Lower lobe of right lung (tissue), 2 donors: ENCODE results near the gene TOP3A. TPM values are rescaled to one million over a fixed set of nuclear protein-coding genes. Genes with fewer than 3 reads are reported as not detected.

Experiments
- ATAC-seq, 2 donors: fragments of 200-7000 bp; cut with Tn5 transposase; one replicate each; pipeline ENCODE4 v1.9.1; 2020 to 2022; ENCODE audit warnings: mild to moderate bottlenecking in 2 of 2, moderate library complexity in 2 of 2
- DNase-seq: peaks from one replicate; pipeline ENCODE4 v3.0.0-alpha.2; 2020
- H3K27ac ChIP-seq: fragments of 200-600 bp; one replicate; pipeline ENCODE4 v1.8.0; 2022
- H3K27me3 ChIP-seq: fragments of 200-600 bp; one replicate; pipeline ENCODE4 v1.8.0; 2022; ENCODE audit warnings: low read depth
- H3K36me3 ChIP-seq: fragments of 200-600 bp; one replicate; pipeline ENCODE4 v1.8.0; 2022; ENCODE audit warnings: mild to moderate bottlenecking
- H3K4me1 ChIP-seq: fragments of 200-600 bp; one replicate; pipeline ENCODE4 v1.8.0; 2022
- H3K4me3 ChIP-seq: fragments of 200-600 bp; one replicate; pipeline ENCODE4 v1.8.0; 2022; ENCODE audit warnings: mild to moderate bottlenecking
- H3K9me3 ChIP-seq: fragments of 200-600 bp; one replicate; pipeline ENCODE4 v1.8.0; 2022
- CTCF ChIP-seq: fragments of 200-600 bp; IDR thresholded peaks from one replicate; pipeline ENCODE4 v1.8.0; 2022; ENCODE audit warnings: antibody characterized with exemption, mild to moderate bottlenecking
- intact Hi-C: fragments of 100-400 bp; cut with DNase I; formaldehyde crosslinking; loops from one replicate; pipeline ENCODE4 v1.11.0; 2022
- total RNA-seq: library from RNA; stranded (reverse); fragmentation: NEBNext Ultra II Directional; extraction: Animal tissue kit (Norgen Biotek cat#: 25700); gene quantifications from one replicate; pipeline ENCODE4 v1.2.1, GENCODE V29; 2021
- donor health status: DM: no; HTN: yes; CAD: no; lungs with severe emphysema.

Gene TOP3A
- total RNA-seq, 1 donor from 2014 or later = 31.2 TPM

- peak overlapping the region; percentile 91 for H3K27ac ChIP-seq
- no peak for ATAC-seq
These were observed 47.3 kb upstream of the TOP3A start for GRCh38 chr17:18361837-18362697.

GRCh38 chr17:18360518-18360917, 45.7 kb upstream of the TOP3A start:
- intact Hi-C loops = no loop called here
- H3K4me1 ChIP-seq = peaks cover 36% of the 10 kb centered on the region
- H3K36me3 ChIP-seq = peaks cover 16% of the 10 kb centered on the region
- no peak for DNase-seq
- no peaks in the 10 kb centered on the region for H3K9me3 ChIP-seq
- ATAC-seq = no peak
- H3K4me3 ChIP-seq = no peak overlapping the region
- H3K27ac ChIP-seq = no peak overlapping the region
- no peaks in the 10 kb centered on the region for H3K27me3 ChIP-seq
- no peak for TF ChIP-seq CTCF

More at GRCh38 chr17:18361837-18362697, 47.3 kb upstream of the TOP3A start:
- no peaks in the 10 kb centered on the region for H3K27me3 ChIP-seq
- intact Hi-C loops = no loop called here
- peaks cover 25% of the 10 kb centered on the region for H3K4me1 ChIP-seq
- DNase-seq = no peak
- H3K36me3 ChIP-seq = peaks cover 13% of the 10 kb centered on the region
- no peak for TF ChIP-seq CTCF
- H3K9me3 ChIP-seq = no peaks in the 10 kb centered on the region
- H3K4me3 ChIP-seq = peak overlapping the region; percentile 95

GRCh38 chr17:18356624-18357023, 41.8 kb upstream of the TOP3A start:
- peaks cover 46% of the 10 kb centered on the region for H3K36me3 ChIP-seq
- no peak for TF ChIP-seq CTCF
- H3K4me1 ChIP-seq = peaks cover 17% of the 10 kb centered on the region
- H3K4me3 ChIP-seq = no peak overlapping the region
- H3K27ac ChIP-seq = peak overlapping the region; percentile 51
- peak; percentile 89 to 91 for ATAC-seq
- no peak for DNase-seq
- H3K9me3 ChIP-seq = no peaks in the 10 kb centered on the region
- intact Hi-C loops = no loop called here
- H3K27me3 ChIP-seq = no peaks in the 10 kb centered on the region

- H3K36me3 ChIP-seq = peaks cover 64% of the 10 kb centered on the region
- H3K9me3 ChIP-seq = no peaks in the 10 kb centered on the region
- intact Hi-C loops = no loop called here
- no peak for TF ChIP-seq CTCF
- H3K27ac ChIP-seq = no peak overlapping the region
- H3K4me1 ChIP-seq = peaks cover 17% of the 10 kb centered on the region
- no peak overlapping the region for H3K4me3 ChIP-seq
- ATAC-seq (no peak), DNase-seq (no peak)
- H3K27me3 ChIP-seq = no peaks in the 10 kb centered on the region
These were observed 38.7 kb upstream of the TOP3A start for GRCh38 chr17:18353541-18353940.

- ATAC-seq (no peak), DNase-seq (no peak)
- Histone ChIP-seq H3K4me1 (no peaks in the 10 kb centered on the region), H3K27ac (no peak overlapping the region), H3K9me3 (no peaks in the 10 kb centered on the region), H3K4me3 (no peak overlapping the region), H3K27me3 (no peaks in the 10 kb centered on the region), H3K36me3 (peaks cover 92% of the 10 kb centered on the region)
- TF ChIP-seq CTCF = no peak
- intact Hi-C loops = no loop called here
These were observed 29.2 kb upstream of the TOP3A start for GRCh38 chr17:18344021-18344420.
